Globus pallidus (tissue), 1 donor: Measurements from ENCODE around the gene ANK3.
"Not testable (repeated sequence)": the region's sequence is repeated elsewhere in the genome, so short reads cannot be mapped to it uniquely, and the experiment has no call there.

ENCODE experiments used
- DNase-seq: peaks from one replicate; pipeline ENCODE4 v3.0.0-alpha.2; 2015; ENCODE audit warnings: low spot score

Gene ANK3

DNA sequence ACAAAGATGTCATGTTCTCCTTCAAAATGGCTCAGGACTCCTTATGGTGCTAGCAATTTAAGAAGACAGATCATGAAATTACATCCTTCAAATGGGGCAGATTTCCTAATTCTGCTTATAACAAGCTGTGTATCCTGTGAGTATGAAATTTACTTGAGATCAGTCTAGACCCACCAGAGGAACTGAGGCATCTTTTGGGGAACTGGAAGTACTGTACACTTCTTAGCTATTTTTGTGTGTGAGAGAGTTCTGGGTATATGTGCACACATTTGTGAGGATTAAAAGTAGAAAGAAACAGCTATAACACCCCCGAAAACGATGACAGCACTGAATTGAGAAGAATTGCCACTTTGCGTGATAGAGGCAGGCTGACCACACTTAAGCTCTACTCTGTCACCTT is 296.4 kb downstream of the ANK3 start:
- DNase-seq = peak; percentile 14

DNA sequence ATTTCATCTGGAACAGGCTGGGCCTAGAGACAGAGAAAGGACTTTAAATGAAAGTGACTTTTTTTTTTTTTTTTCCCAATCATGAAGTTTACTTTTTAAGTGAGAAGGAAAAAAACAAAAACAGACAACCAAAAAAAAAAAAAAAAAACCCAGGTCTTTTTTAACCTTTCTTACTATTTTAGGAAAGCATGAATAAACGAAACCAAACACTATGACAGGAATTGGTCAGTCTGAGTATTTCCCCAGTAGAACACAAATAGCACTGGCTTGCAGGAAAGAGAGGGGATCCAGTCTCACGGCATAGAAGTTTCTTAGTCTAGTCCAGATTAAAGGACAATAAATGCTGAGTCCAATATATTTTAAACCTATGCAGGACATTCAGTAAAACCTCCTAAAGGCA is 302.8 kb downstream of the ANK3 start:
- DNase-seq = no peak

DNA sequence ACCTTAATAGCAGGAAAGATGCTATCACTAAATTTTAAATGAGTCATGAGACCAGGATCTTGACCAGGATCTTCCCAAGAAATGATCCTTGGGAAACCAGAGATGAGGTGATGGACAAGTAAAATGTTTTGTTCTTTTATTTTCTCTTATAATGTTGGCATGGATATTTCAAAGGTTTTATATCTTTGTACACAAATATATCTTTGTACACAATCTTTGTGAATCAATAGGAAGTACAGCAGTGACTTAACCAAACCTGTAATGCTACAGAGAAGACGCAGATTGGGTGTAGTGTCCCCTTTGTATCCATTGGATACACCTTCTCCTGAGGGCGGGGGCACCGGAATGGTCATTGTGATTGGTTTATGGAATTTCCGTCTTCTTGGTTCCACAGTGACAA is 303.3 kb downstream of the ANK3 start:
- no peak for DNase-seq

DNA sequence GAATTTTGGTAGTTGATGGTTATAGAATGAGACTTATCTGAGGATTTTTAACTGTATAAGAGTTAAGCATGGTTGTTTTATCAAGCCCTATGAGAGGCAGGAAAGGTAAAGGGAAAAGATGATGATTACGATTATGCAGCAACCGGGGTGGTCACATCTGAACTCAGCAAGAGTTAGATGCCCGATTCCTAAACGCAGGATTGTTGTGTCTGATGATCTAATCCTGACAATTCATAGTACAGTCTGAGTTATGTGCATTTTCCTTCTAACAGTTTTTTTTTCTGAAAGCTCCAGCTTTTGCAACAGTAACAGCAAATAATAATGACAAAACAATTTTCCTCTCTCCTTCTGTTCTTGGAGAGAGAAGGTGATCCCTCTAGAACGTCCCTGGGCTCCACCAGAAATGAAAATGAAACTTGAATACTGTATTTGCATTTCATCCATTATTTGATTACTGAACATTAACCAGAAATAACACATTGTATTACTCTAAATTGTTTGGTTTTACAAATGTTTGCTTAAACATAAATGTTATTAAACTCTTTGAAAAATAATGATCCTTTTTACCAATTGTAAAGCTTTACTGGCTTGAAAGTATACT is 306.8 kb downstream of the ANK3 start:
- DNase-seq = no peak

DNA sequence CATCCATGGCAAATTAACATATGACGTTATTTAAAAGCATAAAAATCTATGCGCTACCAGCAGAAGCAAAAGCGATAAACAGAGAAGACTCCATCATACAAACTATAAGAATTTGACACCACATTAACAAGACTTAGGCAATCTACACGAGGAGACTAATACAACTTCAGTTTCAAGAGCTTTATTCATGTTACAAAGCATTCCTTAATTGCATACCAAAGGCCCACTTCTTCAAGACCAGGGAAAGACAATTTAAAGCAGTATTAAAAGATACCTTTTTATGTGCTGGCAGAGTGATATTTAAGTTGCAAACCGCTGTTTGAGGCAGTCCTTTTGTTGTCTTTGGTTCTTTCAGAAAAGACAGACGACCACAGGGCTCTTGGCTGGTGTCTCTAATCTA is 307.3 kb downstream of the ANK3 start:
- no peak for DNase-seq

DNA sequence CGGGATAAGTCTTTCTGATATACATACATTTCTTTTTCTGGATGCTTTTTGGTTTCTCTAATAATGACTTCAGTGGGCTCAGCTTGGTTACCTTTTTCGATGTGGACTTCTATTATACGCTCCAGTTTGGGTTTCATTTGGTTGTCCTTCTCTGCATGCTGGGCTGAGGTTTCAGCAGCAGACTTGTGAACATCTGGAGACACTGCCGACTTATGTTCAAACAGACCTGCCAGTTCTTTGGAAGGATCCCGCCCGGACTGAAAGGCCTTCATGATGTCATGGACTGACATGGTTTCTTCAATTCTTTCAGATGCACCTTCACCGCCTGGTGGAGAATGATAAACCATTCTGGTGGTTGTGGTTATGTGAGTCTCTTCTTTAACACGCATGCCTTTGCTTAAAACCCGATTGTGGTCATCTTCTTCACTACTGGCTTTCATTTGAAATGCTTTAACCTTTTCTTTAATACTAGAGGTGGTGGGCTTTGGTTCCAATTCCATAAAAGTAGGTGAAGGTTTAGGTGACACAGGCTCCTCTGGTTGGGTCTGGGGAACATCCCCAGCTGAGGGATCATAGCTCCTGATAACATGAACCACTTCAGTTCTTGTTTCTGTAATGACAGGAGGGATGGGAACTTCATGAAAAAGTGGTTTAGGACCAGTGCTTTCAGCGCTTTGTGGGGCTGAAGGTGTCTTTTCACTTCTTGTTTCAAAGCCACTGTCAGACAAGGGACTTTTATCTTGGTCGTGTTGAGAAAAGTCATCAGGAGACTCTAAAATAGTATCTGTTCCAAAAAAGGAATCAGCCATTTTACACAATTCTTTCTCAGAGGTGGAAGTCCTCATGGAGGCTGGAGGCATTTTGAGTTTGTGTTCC is 315.7 kb downstream of the ANK3 start:
- DNase-seq = no peak

DNA sequence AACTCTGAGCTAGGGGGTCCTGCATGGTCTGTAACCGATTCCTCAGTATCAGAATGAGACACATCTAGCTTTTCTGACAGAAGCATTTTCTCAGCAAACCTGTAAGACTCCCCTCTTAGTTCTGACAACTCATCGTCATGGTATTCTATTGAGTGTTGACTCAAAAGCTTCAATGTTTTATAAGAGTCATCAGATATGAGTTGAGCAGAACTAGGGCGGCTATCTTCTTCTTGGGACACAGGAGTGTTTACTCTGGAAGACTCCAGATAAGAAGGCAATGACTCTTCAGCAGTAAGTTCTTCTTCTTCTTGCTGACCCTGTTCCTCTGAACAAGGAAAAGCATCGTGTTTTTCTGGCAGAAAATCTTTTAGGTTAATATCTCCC is 316.3 kb downstream of the ANK3 start:
- DNase-seq = no peak

DNA sequence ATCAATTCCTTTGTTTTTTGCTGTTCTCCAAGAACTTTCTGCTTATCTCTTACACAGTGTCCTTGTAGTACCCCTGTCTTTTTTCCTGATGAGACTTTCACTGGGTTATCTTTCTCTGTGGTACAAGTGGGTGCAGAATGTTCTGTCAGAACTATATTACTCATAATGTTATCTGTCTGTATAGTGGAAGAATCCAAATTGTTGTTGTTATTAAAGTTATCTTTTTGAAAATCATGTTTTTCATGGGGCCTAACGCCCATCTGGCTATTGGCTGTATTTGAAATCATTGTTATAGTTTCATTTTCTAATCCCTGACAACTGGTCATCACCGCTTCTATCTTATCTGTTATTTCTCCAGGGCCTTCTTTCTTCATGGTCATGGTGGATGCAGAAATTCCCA is 320.4 kb downstream of the ANK3 start:
- DNase-seq = no peak

DNA sequence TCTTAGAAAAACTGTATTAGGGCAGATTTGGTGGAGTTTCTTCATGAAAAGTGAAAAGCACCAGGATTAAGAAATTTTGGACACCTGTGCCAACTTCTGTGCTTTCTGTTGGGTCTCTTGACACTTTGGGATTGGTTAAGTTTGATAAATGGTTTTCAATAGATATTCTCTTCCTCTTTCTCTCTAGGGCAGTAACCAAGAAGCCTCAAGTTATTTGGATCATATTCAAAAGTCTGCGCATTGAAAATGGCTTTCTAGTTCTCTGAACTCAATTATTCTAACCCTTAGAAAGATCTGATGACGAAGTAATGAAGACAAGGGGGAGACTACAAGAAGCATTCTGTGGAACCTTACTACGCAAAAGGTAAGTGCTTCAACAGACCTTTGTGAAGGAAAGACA is 339.3 kb downstream of the ANK3 start:
- DNase-seq = no peak

DNA sequence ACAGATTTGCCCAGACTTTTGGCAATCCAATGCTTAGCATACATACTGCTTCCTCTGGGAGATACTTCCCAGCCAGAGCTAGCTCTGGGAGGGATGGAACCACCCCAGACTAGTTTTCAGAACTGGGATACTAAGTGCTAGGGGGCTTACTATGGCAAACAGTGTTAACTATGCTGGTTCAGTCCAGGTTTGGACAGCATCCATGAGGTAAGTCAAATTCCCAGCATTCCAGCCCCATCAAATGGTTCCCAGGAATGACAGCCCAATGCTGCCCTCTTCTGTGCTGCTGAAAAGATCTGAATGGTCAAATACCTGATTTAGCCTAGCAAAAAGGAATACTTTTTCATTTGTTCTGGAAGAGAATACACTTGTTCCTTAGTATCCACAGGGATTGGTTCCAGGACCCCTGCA is 341.6 kb downstream of the ANK3 start:
- DNase-seq = no peak

DNA sequence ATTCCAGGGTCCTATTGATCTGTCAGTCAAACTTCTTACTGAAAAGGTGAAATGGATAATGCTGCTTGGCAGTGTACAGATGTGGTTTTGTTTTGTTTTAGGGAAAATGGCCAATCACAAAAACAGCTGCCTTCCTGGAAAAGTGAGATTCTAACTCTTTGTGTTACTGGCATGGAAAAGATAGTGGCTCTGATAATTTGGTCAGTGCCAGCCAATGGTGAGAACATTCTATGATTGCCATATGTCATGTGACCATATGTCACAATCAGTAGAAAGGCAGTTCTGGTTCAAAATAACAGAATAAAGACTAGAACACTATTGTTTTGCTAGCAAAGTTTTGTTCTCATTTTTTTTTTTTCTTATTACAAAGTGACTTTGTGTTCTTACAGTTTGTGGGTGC is 344.1 kb downstream of the ANK3 start:
- no peak for DNase-seq

DNA sequence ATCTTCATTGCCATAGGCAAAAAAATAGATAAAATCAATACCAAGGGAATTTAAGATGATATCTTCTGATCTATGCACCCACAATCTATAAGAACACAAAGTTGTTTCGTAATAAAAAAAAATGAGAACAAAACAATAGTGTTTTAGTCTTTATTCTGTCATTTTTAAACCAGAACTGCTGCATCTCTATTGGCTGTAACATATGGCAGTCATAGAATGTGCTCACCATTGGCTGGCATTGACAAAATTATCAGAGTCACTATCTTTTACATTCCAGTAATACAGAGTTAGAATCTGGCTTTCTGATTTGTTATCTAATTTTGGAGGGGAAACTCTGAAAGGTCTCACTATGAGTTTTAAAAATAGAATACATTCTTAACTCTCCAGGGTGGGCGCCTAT is 344.7 kb downstream of the ANK3 start:
- DNase-seq = no peak

DNA sequence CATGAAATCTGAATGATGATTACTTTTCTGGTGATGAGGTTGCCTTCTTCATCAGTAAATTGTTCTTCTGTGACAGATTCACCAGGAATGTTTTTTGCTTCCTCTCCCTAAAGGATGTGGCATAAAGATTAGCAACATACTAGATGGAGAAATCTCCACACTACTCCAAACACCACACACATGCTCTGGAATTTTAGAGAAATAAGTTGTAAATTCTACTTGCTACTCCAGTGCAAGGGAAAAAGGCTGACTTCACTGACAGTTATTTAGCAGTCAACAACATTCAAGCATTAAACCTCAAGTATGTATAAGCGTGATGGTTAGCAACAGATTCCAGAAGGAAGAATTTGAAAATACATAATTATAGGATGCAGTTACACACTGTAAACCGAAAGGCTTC is 345.4 kb downstream of the ANK3 start:
- no peak for DNase-seq

DNA sequence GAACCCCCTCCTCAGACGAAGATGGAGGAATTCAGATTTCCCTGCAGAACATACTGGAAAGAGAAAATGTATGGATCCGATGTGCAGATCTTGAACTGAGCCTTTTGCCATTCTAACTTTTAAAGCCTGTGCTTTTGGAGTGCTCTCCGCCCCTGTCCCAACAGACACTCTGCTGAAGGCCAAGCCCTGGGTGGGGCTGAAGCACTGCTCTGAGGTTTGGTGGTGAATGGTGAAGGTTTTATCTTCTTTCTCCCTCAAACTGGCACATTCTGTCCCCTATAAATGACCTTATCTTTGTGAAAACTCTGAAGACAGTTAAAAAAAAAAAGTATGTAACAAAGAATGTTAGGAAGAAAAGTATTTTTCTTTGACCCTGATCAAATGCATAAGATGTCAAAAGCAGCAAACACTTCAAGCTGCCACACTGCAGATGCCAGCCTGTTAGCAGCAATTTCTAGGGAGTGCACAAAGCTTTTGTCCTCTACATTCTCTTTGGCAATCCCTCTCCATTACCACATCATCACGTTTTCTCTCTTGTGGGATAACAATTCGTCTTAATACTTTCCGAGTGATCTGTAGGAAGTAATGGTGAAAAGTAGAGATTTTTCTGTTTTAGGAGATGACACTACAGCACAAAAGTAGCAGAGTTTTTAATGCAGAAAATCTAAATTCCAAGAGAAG is 346.0 kb downstream of the ANK3 start:
- peak; percentile 35 for DNase-seq

DNA sequence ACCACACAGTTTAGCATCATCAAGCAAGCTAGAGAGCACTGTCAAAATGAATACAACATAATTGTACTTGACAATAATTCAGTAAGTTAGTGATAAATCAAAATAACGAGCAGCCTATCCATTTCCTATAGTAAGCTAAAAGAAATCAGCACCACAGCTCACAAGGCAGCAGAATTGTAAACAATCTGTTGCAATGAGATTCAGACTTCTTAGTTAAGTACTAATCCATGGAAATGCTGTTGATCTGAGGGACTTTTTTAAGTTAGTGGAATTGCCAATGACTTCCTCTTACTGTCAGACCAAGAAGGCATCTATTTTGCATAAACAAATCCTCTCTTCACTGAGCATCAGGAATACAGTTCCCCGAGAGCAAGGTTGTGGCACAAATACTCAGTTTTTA is 346.8 kb downstream of the ANK3 start:
- DNase-seq = no peak

DNA sequence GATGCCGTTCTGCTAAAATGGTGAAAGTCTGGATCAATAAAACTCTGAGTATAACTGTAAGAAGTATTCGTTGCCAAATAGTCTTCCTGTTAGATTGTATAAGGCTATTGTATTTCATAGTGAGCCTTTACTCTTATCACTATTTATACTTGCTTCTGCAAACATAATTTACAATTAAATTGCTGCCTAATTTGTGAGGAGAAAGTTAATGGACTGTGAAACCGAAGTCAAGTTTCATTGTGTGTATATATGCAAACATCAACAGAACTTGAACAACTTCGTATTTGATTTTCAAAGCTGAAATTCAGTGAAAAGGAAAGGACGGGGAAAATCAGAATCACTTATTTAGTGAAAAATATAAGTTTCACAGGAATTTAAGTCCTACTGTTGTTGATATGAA is 347.4 kb downstream of the ANK3 start:
- DNase-seq = no peak

DNA sequence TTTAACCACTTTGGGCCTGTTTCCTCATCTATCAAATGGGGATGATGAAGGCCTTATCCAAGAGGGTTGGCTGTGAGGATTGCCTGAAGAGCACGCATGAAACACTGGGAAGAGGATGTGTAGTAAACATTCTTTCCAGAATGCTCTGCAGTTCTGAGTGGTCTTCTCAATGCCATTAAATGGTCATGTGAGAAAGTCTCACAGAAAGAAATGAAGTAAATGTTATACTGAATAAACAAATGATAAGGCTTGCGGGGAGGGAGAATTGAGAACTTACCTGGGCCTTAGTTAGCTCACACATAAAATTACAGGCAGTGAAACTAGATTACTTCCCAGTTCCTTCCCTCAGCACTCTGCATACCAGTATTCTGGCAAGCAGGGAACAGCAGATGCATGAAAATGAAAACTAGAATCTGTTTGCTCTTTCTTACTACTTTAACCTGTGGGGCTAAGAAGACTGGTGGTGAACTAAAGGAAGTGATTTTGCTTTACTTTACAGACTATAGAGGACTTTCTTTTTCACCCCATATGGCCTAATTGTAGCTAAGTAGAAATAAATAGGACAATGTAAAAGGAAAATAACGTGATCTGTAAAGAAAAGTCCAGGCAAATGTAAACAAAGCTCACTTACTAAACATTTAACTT is 348.1 kb downstream of the ANK3 start:
- no peak for DNase-seq

DNA sequence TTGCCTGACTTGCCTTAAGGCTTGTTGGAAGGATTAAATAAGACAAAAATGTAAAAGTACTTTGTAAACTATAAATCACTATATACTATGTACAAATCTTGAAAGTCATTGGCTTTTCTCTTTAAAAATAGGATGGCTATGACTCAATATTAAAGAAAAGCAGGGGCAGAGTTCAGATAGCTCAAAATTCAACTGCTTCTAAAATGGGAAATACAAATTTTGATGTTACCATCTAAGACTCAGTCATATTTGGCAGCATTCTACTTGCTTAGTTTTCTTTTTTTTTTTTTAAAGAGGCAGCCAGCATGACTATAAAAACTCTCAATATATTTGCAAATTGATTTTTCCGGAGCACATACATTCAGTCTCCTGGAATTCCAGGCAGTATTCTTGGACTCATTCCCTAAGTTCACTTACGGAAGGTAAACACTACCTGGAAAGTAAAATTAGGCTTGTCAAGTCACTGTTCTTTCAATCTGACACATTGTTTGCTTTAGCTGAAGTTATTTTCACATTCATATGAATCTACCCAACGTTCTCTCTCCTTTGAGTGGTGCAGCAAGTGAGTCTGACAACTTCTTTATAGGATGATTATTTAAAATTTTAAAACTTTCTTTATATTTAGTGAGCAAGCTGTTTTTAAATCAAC is 349.5 kb downstream of the ANK3 start:
- no peak for DNase-seq

DNA sequence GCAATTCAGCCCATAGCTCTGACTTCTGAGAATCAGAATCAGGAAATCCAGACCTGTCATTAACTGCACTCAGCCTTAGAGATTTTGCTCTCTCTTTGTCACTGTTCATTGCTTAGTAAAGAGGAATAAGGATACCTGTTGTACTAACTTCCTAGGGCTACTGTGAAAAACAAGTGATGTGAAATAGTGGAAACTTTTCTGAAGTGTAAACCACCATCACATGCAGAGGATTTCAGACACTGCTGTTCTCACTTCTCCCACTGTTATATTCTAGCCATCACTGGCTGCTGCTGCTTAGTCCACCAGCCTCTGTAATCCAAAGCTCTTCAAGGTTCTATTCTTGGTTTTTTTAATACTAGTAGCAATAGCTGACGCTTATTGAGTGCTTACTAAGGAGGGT is 353.7 kb downstream of the ANK3 start:
- no peak for DNase-seq

DNA sequence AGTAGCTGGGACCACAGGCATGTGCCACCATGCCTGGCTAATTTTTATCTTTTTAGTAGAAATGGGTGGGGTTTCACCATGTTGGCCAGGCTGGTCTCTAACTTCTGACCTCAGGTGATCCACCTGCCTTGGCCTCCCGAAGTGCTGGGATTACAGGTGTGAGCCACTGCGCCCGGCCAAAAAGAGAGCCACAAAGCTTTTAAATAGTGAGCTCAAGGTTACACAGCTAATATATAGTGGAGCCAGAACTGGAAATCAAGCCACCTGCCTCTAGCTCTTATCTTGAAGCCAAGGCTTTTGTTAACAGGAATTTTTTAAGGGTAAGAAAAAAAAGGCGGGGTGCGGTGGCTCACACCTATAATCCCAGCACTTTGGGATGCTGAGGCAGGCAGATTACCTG is 354.3 kb downstream of the ANK3 start:
- DNase-seq = not testable (repeated sequence)

DNA sequence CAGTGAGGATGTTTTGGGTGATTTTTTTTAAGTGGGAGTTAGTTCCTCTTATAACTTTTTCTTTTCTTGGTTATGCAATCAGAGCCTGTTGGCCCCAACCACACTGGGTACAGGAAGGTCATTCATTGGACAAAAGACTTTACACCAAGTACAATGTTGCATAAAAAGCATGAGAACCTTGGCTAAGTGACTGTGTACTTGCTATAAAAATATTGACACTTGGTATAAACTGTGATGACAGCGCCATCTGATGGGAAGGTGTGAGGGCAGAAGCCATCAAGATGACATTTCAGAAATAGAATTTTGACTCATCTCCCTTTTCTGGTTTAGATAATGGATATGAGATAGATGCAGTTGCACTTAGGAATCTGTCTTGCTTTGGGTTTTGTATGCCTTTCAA is 357.0 kb downstream of the ANK3 start:
- DNase-seq = no peak

DNA sequence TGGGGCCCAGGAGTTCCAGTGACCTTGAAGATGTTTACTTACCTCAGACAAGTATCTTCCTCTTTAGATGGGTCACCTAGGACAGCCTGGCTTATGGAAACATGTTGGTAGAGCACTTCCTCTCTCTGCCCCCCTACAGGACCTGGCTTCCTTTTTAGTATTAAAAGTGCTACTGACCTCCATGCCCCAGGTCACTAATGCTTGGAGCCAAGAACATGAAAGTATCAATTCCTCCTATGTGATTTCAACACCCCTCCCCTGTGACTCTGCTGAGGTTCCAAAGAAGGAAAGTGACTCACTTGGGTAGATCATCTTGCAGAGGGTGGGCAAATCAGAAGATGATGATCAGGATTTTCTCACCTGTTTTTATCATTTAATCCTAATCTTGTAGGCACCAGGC is 358.0 kb downstream of the ANK3 start:
- no peak for DNase-seq
